Heart right ventricle (tissue), 16 donors: ENCODE results near the gene SPECC1L. TPM values are rescaled to one million over a fixed set of nuclear protein-coding genes. Genes with fewer than 3 reads are reported as not detected.

Experiments
- ATAC-seq, 8 donors: fragments of 200-7000 bp; cut with Tn5 transposase; one replicate each; pipeline ENCODE4 v1.9.1; 2020; ENCODE audit warnings: mild to moderate bottlenecking in 8 of 8, moderate library complexity in 8 of 8, moderate number of reproducible peaks in 1 of 8
- DNase-seq, 2 donors: peaks; one replicate each; pipeline ENCODE4 v3.0.0-alpha.2; 2020
- H3K27ac ChIP-seq, 10 donors: fragments of 200-600 bp; sonication (generic) in 2 of 10; one replicate each; pipeline versions ENCODE4 v1.5.0 to v1.8.0; 2020 to 2022; ENCODE audit warnings: mild to moderate bottlenecking in 3 of 10
- H3K27me3 ChIP-seq, 7 donors: fragments of 200-600 bp; one replicate each; pipeline ENCODE4 v1.8.0; 2021 to 2022; ENCODE audit warnings: mild to moderate bottlenecking in 2 of 7
- H3K36me3 ChIP-seq, 9 donors: fragments of 200-600 bp; sonication (generic) in 1 of 9; one replicate each; pipeline versions ENCODE4 v1.5.0 to v1.8.0; 2020 to 2022; ENCODE audit warnings: mild to moderate bottlenecking in 2 of 9
- H3K4me1 ChIP-seq, 9 donors: fragments of 200-600 bp; sonication (generic) in 1 of 9; one replicate each; pipeline versions ENCODE4 v1.5.0 to v1.8.0; 2020 to 2022; ENCODE audit warnings: mild to moderate bottlenecking in 4 of 9
- H3K4me3 ChIP-seq, 10 donors: fragments of 200-600 bp; sonication (generic) in 2 of 10; one replicate each; pipeline versions ENCODE4 v1.5.0 to v1.8.0; 2020 to 2022; ENCODE audit warnings: mild to moderate bottlenecking in 7 of 10, moderate library complexity in 2 of 10
- H3K9me3 ChIP-seq, 11 donors: fragments of 200-600 bp in 10 of 11; sonication (generic) in 2 of 11; one replicate each; pipeline versions ENCODE4 v1.5.0 to v1.8.0; 2013 to 2022; ENCODE audit warnings: mild to moderate bottlenecking in 2 of 11, control low read depth in 1 of 11, moderate library complexity in 1 of 11
- WGBS, 2 donors: extraction: QIAGEN DNeasy Blood & Tissue Kit; methylation state at CpG; one replicate each; pipeline ENCODE4 v1.1.7; 2013; ENCODE audit warnings: inconsistent platforms in 1 of 2; 5-methylcytosine and 5-hydroxymethylcytosine counted together
- intact Hi-C, 10 donors: fragments of 100-400 bp; cut with DNase I; formaldehyde crosslinking; loops; one replicate each; pipeline versions ENCODE4 v1.11.1 to v1.14.2; 2022
- polyA plus RNA-seq, 2 donors: library from polyadenylated mRNA; stranded (reverse); fragments of 200-250 nt; gene quantifications; one replicate each; pipeline ENCODE4 v1.2.3, GENCODE V29; 2013
- total RNA-seq, 10 donors: library from RNA; stranded (reverse); fragmentation: NEBNext Ultra II Directional in 3 of 10; extraction: Animal tissue kit (Norgen Biotek cat#: 25700) in 3 of 10; gene quantifications; one replicate each; pipeline versions ENCODE4 v1.2.1 to v1.2.4, GENCODE V29; 2021 to 2023
- TF ChIP-seq, protein P1 (sequence below), 9 donors: fragments of 200-600 bp; sonication (generic) in 2 of 9; IDR thresholded peaks; one replicate each; pipeline versions ENCODE4 v1.5.0 to v1.8.0; 2021 to 2022; ENCODE audit warnings: antibody characterized with exemption in 9 of 9, mild to moderate bottlenecking in 5 of 9, moderate library complexity in 1 of 9
- donor health status: Arrhythmogenic right ventricular cardiomyopathy.
- donor health status: ischemic (EF 13 %, LVEDD 7.1; RV severe dilation, severe dysfunction).
- donor health status: healthy with polysubstance abuse.
- donor health status: DM: no; HTN: yes; CAD: no.
- donor health status: DM: no; HTN: no; CAD: no.
- donor health status: ischemic (EF 25% LVEDD 6.9; RV normal size, moderate dysfunction).
- donor health status: ischemic (EF 25% LVEDD 5.7; RV mildly dilated, moderate dysfunction).
- donor health status: healthy.
- donor health status: DM: yes; HTN: yes; CAD: no.
- donor health status: Ischemic cardiomyopathy.
- donor health status: ischemic (EF 35%, LVEDD 5.7; RV mildly dilated, moderate dysfunction).
- donor health status: nonischemic (EF 11% LVEDD 7.7; RV severe dilation, severe dysfunction).
- donor health status: DM: yes; HTN: yes; CAD: no.
- donor health status: PGD.
- donor health status: ischemic (EF 29% LVEDD 5.4; RV normal size, mild dysfunction).
- donor health status: nonischemic (EF 23%, LVEDD 6.1; RV moderate dilation, normal function).

SPECC1L gene
- total and polyA plus RNA-seq, 12 donors, result 8.3 to 61.7 (median 49.5) TPM

DNA sequence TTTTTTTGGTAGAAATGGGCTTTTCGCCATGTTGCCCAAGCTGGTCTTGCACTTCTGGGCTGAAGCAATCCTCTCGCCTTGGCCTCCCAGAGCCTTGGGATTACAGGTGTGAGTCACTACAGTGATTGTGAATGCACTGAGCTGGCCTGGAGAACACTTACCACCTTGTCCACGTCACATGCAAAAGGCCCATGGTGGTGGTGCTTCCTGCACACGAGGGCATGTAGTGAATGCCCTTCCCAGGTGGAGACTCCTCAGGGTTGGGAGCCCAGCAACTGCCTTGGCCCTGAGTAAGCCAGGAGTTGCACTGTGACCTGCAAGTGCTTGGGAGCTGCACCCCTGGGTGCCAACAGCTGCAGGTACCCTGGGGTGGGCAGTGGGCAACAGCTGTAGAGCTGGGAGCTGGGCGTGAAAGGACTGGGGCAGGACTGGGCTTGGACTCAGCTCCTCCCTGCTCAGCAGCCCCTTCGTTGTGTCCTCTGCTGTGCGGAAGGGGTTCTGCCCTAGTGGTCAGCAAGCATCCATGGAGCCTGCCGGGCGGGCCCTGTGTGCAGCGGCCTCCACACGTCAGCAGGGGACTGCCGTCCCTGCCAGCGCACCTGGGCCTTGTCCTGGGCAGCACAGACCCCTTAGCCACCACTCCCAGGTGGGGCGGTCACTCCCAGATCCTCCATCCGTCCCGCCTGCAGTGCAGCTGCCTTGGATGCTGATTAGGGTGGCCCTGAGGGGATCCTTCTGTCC is 147.4 kb downstream of the SPECC1L start:
- H3K27me3 ChIP-seq, result no peaks in the 10 kb centered on the region
- 89 to 93% methylated on average over 16 of the region's 16 CpGs for WGBS, 2 donors
- H3K4me1 ChIP-seq, result peaks cover 17 to 54% (median 36%) of the 10 kb centered on the region in 9 donors
- no peak for DNase-seq
- intact Hi-C loops, result no loop called here
- H3K27ac ChIP-seq, result no peak overlapping the region
- H3K36me3 ChIP-seq, result peaks cover 0 to 52% (median 15%) of the 10 kb centered on the region in 9 donors
- no peaks in the 10 kb centered on the region for H3K9me3 ChIP-seq
- TF ChIP-seq, protein P1, sequence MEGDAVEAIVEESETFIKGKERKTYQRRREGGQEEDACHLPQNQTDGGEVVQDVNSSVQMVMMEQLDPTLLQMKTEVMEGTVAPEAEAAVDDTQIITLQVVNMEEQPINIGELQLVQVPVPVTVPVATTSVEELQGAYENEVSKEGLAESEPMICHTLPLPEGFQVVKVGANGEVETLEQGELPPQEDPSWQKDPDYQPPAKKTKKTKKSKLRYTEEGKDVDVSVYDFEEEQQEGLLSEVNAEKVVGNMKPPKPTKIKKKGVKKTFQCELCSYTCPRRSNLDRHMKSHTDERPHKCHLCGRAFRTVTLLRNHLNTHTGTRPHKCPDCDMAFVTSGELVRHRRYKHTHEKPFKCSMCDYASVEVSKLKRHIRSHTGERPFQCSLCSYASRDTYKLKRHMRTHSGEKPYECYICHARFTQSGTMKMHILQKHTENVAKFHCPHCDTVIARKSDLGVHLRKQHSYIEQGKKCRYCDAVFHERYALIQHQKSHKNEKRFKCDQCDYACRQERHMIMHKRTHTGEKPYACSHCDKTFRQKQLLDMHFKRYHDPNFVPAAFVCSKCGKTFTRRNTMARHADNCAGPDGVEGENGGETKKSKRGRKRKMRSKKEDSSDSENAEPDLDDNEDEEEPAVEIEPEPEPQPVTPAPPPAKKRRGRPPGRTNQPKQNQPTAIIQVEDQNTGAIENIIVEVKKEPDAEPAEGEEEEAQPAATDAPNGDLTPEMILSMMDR (IDR thresholded peaks at IDR 0.05), result no peak
- no peak overlapping the region for H3K4me3 ChIP-seq
- ATAC-seq, result no peak

DNA sequence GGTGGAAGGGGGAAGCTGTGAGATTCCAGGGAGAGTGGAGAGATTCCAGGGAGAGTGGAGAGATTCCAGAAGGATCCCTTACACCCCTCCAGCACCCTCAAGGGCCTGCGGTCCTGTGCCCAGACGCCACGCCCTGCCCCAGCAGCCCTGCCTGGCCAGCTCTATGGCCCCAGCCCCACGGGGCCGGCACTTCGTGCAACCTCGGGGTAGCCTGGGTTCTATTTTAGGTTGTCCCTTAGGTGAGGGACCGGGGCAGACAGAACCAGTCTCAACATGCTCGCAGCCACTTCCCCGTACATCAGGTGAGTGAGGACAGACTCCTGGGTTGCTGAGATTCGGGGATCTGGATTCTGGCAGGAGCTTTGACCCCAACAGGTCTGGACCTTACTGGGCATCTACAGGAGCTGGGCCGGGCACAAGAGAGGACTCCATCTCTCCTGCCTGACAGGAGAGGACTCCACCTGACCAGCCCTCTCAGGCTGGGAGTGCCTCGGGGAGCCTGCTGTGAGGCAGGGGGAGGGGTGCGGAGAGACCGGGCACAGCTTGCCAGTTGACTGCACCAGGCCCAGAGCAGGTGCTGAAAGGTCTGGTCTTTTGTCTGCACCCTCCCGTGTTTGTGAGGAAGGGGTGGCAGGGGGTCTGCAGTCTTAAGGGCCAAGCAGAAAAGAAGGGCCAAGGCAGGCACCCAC is 148.3 kb downstream of the SPECC1L start:
- peak overlapping the region in 2 of 10 donors; percentile 74 to 79 for H3K27ac ChIP-seq
- intact Hi-C loops, result no loop called here
- TF ChIP-seq, protein P1 (IDR thresholded peaks at IDR 0.05), result no peak
- H3K27me3 ChIP-seq, result no peaks in the 10 kb centered on the region
- H3K36me3 ChIP-seq, result peaks cover 0 to 43% (median 14%) of the 10 kb centered on the region in 9 donors
- no peak overlapping the region for H3K4me3 ChIP-seq
- DNase-seq (no peak), ATAC-seq (no peak)
- no peaks in the 10 kb centered on the region for H3K9me3 ChIP-seq
- H3K4me1 ChIP-seq, result peaks cover 19 to 54% (median 40%) of the 10 kb centered on the region in 9 donors
- WGBS, 2 donors, result 66 to 68% methylated on average over 16 of the region's 16 CpGs

DNA sequence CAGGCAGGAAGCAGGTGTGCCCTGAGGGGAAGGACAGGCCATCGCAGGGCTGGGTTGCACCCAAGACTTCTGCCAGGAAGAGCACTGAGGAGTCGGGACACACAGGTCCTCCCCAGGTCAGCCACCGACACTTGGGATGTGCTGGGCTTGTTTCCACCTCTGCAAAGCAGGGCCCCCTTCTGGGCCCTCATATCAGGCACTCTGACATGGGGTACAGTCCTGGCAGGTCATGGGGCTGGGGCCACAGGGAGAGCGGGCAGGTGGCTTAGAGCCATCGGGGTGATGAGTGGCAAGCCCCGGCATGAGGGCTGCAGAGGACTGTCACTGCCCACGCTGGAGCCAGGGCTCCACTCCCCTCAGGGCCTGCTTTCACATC is 148.8 kb downstream of the SPECC1L start:
- H3K27ac ChIP-seq, result peak overlapping the region in 4 of 10 donors; percentile 56 to 79 (median 74)
- no peaks in the 10 kb centered on the region for H3K9me3 ChIP-seq

More for the DNA sequence above, 148.8 kb downstream of the SPECC1L start:
- intact Hi-C loops, result no loop called here
- H3K4me3 ChIP-seq, result no peak overlapping the region
- WGBS, 2 donors, result 61 to 62% methylated on average over 7 of the region's 7 CpGs
- peaks cover 0 to 4% (median 0%) of the 10 kb centered on the region in 7 donors for H3K27me3 ChIP-seq
- ATAC-seq (peak in 1 of 8 donors; percentile 6), DNase-seq (no peak)
- TF ChIP-seq, protein P1 (IDR thresholded peaks at IDR 0.05), result no peak
- peaks cover 19 to 53% (median 45%) of the 10 kb centered on the region in 9 donors for H3K4me1 ChIP-seq
- H3K36me3 ChIP-seq, result peaks cover 0 to 38% (median 10%) of the 10 kb centered on the region in 9 donors
